PC-9 (cell line): ENCODE data around the gene TSPAN17. TPM values are rescaled to one million over a fixed set of nuclear protein-coding genes. Genes with fewer than 3 reads are reported as not detected.

Source experiments
- BruUV-seq: library from RNA; stranded (reverse); fragments of 400-500 nt; replicated peaks from 2 replicates; lab custom pipeline; 2021; lab: Mats Ljungman, UMichigan
- CTCF ChIA-PET: fragments of 300-600 bp; sonication (Branson Sonifier 250); formaldehyde crosslinking; loops from one replicate; lab custom pipeline; 2022; ENCODE audit warnings: antibody characterized with exemption; lab: Charles Lee
- POLR2A ChIA-PET: fragments of 300-600 bp; sonication (Branson Sonifier 250); formaldehyde crosslinking; loops from one replicate; lab custom pipeline; 2022; ENCODE audit warnings: antibody characterized with exemption; ENCODE audit not compliant: unreplicated experiment; lab: Charles Lee
- DNase-seq, 2 experiments: peaks; one replicate each; pipeline versions ENCODE4 v3.0.0 to v3.0.0-alpha.2; 2015 to 2022; ENCODE audit warnings: mixed read lengths in 1 of 2
- H2AFZ ChIP-seq: fragments of 200-600 bp; sonication (generic); 2 replicates; pipeline ENCODE4 v1.8.1; 2017; ENCODE audit warnings: antibody characterized with exemption
- H3F3A ChIP-seq: fragments of 200-600 bp; sonication (generic); 2 replicates; pipeline ENCODE4 v1.8.1; 2017; ENCODE audit warnings: antibody characterized with exemption, mild to moderate bottlenecking, low read depth; ENCODE audit not compliant: insufficient read depth
- H3K27ac ChIP-seq: fragments of 200-600 bp; sonication (generic); 2 replicates; pipeline ENCODE4 v1.6.1; 2016; ENCODE audit warnings: mixed run types
- H3K27me3 ChIP-seq: fragments of 200-600 bp; sonication (generic); 2 replicates; pipeline ENCODE4 v1.6.1; 2016; ENCODE audit warnings: low read depth, mixed run types; ENCODE audit not compliant: insufficient read depth
- H3K36me3 ChIP-seq: fragments of 200-600 bp; sonication (generic); 2 replicates; pipeline ENCODE4 v1.6.1; 2016; ENCODE audit warnings: low read depth, mixed run types
- H3K4me1 ChIP-seq: fragments of 200-600 bp; sonication (generic); replicated peaks from 2 replicates; pipeline ENCODE4 v1.6.1; 2016; ENCODE audit warnings: mixed run types; ENCODE audit not compliant: insufficient read depth
- H3K4me2 ChIP-seq: fragments of 200-600 bp; sonication (generic); 2 replicates; pipeline ENCODE4 v1.6.1; 2017; ENCODE audit warnings: mixed run types
- H3K4me3 ChIP-seq: fragments of 200-600 bp; sonication (generic); 2 replicates; pipeline ENCODE4 v1.6.1; 2016; ENCODE audit warnings: mixed run types
- H3K79me2 ChIP-seq: fragments of 200-600 bp; sonication (generic); 2 replicates; pipeline ENCODE4 v1.6.1; 2017; ENCODE audit warnings: low read depth, mixed run types
- H3K9me2 ChIP-seq: fragments of 200-600 bp; sonication (generic); 2 replicates; pipeline ENCODE4 v1.8.1; 2017; ENCODE audit warnings: mild to moderate bottlenecking; ENCODE audit not compliant: insufficient read depth
- H3K9me3 ChIP-seq: fragments of 200-600 bp; sonication (generic); 2 replicates; pipeline ENCODE4 v1.8.1; 2016; ENCODE audit warnings: low read depth; ENCODE audit not compliant: insufficient read depth
- H4K20me1 ChIP-seq: fragments of 200-600 bp; sonication (generic); 2 replicates; pipeline ENCODE4 v1.8.1; 2017; ENCODE audit not compliant: insufficient read depth
- EZH2 ChIP-seq: fragments of 200-600 bp; sonication (generic); IDR thresholded peaks from 2 replicates; pipeline ENCODE4 v1.8.0; 2017; ENCODE audit warnings: antibody characterized with exemption, low read depth
- intact Hi-C: fragments of 100-400 bp; cut with micrococcal nuclease; formaldehyde crosslinking; loops from one replicate; pipeline ENCODE4 v1.10.0; 2022; ENCODE audit not compliant: unreplicated experiment
- total RNA-seq: library from RNA; stranded (reverse); gene quantifications from 2 replicates; pipeline ENCODE4 v1.2.3, GENCODE V29; 2021
- TF ChIP-seq, protein P1 (sequence below): fragments of 200-600 bp; sonication (generic); conservative IDR thresholded peaks from 2 replicates; pipeline ENCODE4 v1.6.1; 2017; ENCODE audit warnings: mixed run types, antibody characterized with exemption, mild to moderate bottlenecking, moderate library complexity

TSPAN17 gene
- total RNA-seq, 1 experiment from 2014 or later = 81.1 TPM

DNA sequence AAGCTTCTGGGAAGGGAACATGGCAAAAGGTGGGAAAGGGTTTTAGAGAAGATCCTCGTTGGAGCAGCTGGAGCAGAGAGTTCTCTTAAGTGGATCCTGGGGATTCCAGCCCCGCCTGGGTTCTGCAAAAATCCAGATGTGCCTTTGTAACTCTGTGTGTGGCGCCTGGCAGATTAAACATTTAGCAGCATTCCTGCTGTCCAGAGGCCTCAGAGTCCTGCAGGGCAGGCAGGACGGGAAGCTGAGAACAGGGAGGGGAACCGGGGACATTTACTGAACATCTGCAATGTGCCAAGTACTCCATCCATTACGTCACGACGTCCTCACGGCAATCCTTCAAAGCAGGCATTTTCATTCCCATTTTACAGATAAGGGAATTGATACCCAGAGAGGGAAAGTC, 10.9 kb upstream of the TSPAN17 start:
- ChIA-PET POLR2A (no interaction called here), CTCF (no interaction called here)
- no peak overlapping the region for H3K4me2 ChIP-seq
- no peak overlapping the region for H2AFZ ChIP-seq
- H3F3A ChIP-seq = 0 out of 2 replicates have a peak, but pooled peaks cover 3% of the 10 kb centered on the region
- H3K36me3 ChIP-seq = no peaks in the 10 kb centered on the region
- TF ChIP-seq EZH2 = no peak
- TF ChIP-seq, protein P1, sequence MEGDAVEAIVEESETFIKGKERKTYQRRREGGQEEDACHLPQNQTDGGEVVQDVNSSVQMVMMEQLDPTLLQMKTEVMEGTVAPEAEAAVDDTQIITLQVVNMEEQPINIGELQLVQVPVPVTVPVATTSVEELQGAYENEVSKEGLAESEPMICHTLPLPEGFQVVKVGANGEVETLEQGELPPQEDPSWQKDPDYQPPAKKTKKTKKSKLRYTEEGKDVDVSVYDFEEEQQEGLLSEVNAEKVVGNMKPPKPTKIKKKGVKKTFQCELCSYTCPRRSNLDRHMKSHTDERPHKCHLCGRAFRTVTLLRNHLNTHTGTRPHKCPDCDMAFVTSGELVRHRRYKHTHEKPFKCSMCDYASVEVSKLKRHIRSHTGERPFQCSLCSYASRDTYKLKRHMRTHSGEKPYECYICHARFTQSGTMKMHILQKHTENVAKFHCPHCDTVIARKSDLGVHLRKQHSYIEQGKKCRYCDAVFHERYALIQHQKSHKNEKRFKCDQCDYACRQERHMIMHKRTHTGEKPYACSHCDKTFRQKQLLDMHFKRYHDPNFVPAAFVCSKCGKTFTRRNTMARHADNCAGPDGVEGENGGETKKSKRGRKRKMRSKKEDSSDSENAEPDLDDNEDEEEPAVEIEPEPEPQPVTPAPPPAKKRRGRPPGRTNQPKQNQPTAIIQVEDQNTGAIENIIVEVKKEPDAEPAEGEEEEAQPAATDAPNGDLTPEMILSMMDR = no peak
- H3K27me3 ChIP-seq = peaks cover 33% of the 10 kb centered on the region
- intact Hi-C loops = no loop called here
- no peaks in the 10 kb centered on the region for H4K20me1 ChIP-seq
- H3K4me3 ChIP-seq = no peak overlapping the region
- BruUV-seq = no TSS peak
- no peaks in the 10 kb centered on the region for H3K4me1 ChIP-seq
- no peak overlapping the region for H3K27ac ChIP-seq
- no peak for DNase-seq
- H3K79me2 ChIP-seq = no peaks in the 10 kb centered on the region
- no peaks in the 10 kb centered on the region for H3K9me3 ChIP-seq
- no peaks in the 10 kb centered on the region for H3K9me2 ChIP-seq

DNA sequence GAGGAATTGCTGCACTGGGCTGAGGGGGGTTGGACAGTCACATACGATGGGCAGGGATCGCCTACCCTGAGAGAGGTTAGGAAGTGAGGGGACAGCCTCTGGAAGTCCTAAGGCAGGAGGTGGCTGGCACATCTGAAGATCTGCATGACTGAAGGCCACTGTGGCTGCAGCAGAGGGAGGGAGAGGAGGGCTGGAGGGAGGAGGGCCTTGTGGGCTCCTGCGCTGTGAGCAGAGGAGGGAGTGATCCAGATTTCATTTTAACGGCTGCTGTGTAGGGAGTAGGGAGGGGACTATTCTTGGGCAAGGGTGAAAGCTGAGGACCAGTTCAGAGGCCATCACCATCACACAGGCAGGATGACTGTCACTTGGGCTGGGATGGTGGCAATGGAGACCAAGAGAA, 9.7 kb upstream of the TSPAN17 start:
- Histone ChIP-seq H3K4me2 (no peak overlapping the region), H4K20me1 (no peaks in the 10 kb centered on the region), H3K27ac (no peak overlapping the region), H3K36me3 (no peaks in the 10 kb centered on the region), H3K27me3 (peaks cover 24% of the 10 kb centered on the region), H2AFZ (no peak overlapping the region), H3K4me3 (no peak overlapping the region), H3K9me3 (no peaks in the 10 kb centered on the region), H3K79me2 (no peaks in the 10 kb centered on the region), H3F3A (0 out of 2 replicates have a peak, but pooled peaks cover 3% of the 10 kb centered on the region), H3K9me2 (no peaks in the 10 kb centered on the region), H3K4me1 (no peaks in the 10 kb centered on the region)
- ChIA-PET POLR2A (no interaction called here), CTCF (no interaction called here)
- intact Hi-C loops = no loop called here
- no peak for DNase-seq
- no TSS peak for BruUV-seq
- TF ChIP-seq, protein P1 = no peak
- no peak for TF ChIP-seq EZH2

DNA sequence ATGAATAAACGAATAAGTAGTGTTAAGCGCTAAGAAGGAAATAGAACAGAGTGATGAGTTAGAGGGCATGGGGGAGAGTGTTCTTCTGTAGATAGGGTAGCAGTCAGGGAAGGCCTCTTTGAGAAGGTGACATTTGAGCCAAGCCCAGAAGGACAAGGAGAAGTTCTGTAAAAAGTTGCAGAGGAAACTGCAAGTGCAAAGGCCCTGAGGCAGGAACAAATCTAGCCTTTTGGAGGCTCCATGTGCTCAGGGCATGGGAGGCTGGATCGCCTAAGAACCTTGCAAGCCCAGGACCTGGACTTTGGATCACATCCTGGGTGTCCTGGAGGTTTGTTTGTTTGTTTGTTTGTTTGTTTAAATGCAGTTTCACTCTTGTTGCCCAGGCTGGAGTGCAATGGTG, 8.8 kb upstream of the TSPAN17 start:
- Histone ChIP-seq H3F3A (0 out of 2 replicates have a peak, but pooled peaks cover 3% of the 10 kb centered on the region), H3K27ac (no peak overlapping the region), H3K4me3 (no peak overlapping the region), H2AFZ (no peak overlapping the region), H4K20me1 (no peaks in the 10 kb centered on the region), H3K79me2 (no peaks in the 10 kb centered on the region), H3K4me1 (no peaks in the 10 kb centered on the region), H3K4me2 (no peak overlapping the region), H3K36me3 (no peaks in the 10 kb centered on the region), H3K27me3 (peaks cover 17% of the 10 kb centered on the region; the same call in 1 of the 2 replicates), H3K9me3 (no peaks in the 10 kb centered on the region), H3K9me2 (no peaks in the 10 kb centered on the region)
- no TSS peak for BruUV-seq
- CTCF ChIA-PET = no interaction called here
- POLR2A ChIA-PET = no interaction called here
- DNase-seq = no peak
- intact Hi-C loops = no loop called here
- TF ChIP-seq EZH2 = no peak
- TF ChIP-seq, protein P1 = no peak
